Suprapubic skin (tissue), 3 donors: ENCODE results near the gene PRXL2B.
"Not testable (repeated sequence)": the region's sequence is repeated elsewhere in the genome, so short reads cannot be mapped to it uniquely, and the experiment has no call there.

Experiments
- EP300 ChIP-seq: sonication (generic); formaldehyde crosslinking; IDR thresholded peaks from one replicate; pipeline ENCODE4 v1.6.1; 2017; ENCODE audit warnings: antibody characterized with exemption
- POLR2A ChIP-seq, 2 donors: fragments of 450-650 bp; IDR thresholded peaks; one replicate each; pipeline ENCODE4 v1.6.1; 2017; ENCODE audit warnings: antibody characterized with exemption in 2 of 2, mild to moderate bottlenecking in 2 of 2, moderate library complexity in 2 of 2
- TF ChIP-seq, protein P1 (sequence below), 2 donors: fragments of 200-600 bp in 1 of 2; fragments of 450-650 bp in 1 of 2; sonication (generic) in 1 of 2; IDR thresholded peaks; one replicate each; pipeline ENCODE4 v1.5.1; 2016 to 2019; ENCODE audit warnings: antibody characterized with exemption in 2 of 2, mild to moderate bottlenecking in 1 of 2, moderate library complexity in 1 of 2

DNA sequence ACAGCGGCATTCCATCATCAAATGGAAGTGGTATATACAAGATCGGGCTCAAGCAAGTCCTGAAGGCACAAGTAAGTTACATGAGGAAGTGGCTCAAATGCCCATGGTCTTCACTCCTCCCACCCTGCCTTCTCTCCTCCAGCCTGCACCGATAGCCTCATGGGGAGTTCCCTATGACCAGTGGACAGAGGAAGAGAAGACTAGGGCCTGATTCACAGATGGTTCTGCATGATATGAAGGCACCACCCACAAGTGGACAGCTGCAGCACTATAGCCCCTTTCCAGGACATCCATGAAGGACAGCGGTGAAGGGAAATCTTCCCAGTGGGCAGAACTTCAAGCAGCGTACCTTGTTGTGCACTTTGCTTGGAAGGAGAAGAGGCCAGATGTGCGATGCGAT lies 39.2 kb downstream of the PRXL2B start:
- TF ChIP-seq, protein P1, sequence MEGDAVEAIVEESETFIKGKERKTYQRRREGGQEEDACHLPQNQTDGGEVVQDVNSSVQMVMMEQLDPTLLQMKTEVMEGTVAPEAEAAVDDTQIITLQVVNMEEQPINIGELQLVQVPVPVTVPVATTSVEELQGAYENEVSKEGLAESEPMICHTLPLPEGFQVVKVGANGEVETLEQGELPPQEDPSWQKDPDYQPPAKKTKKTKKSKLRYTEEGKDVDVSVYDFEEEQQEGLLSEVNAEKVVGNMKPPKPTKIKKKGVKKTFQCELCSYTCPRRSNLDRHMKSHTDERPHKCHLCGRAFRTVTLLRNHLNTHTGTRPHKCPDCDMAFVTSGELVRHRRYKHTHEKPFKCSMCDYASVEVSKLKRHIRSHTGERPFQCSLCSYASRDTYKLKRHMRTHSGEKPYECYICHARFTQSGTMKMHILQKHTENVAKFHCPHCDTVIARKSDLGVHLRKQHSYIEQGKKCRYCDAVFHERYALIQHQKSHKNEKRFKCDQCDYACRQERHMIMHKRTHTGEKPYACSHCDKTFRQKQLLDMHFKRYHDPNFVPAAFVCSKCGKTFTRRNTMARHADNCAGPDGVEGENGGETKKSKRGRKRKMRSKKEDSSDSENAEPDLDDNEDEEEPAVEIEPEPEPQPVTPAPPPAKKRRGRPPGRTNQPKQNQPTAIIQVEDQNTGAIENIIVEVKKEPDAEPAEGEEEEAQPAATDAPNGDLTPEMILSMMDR (IDR thresholded peaks at IDR 0.05) = not testable (repeated sequence)
- not testable (repeated sequence) for TF ChIP-seq POLR2A (IDR thresholded peaks at IDR 0.05); EP300
